Endothelial cell of umbilical vein (primary cell): ENCODE results near the gene CFAP126. TPM values are rescaled to one million over a fixed set of nuclear protein-coding genes. Genes with fewer than 3 reads are reported as not detected.

ENCODE experiments used
- BruUV-seq: library from RNA; stranded (reverse); fragments of 400-500 nt; replicated peaks from 2 replicates; lab custom pipeline; 2021; lab: Mats Ljungman, UMichigan
- CTCF ChIA-PET: fragments of 300-600, 350-600 bp; sonication (Branson Sonifier 250); formaldehyde crosslinking; loops from one replicate; lab custom pipeline; 2021; ENCODE audit warnings: antibody characterized with exemption, inconsistent platforms; lab: Charles Lee
- POLR2A ChIA-PET: fragments of 300-600, 350-600 bp; sonication (Branson Sonifier 250); formaldehyde crosslinking; loops from one replicate; lab custom pipeline; 2021; ENCODE audit warnings: antibody characterized with exemption, inconsistent platforms; lab: Charles Lee
- DNase-seq: peaks from one replicate; pipeline ENCODE4 v3.0.0-alpha.2; 2011; ENCODE audit warnings: low read depth, low spot score
- FAIRE-seq: peaks from 2 replicates; lab custom pipeline; 2011; peaks lifted over from hg19 to GRCh38; lab: Jason Lieb, UNC
- H2AFZ ChIP-seq: 2 replicates; pipeline ENCODE4 v1.6.0; 2012; ENCODE audit warnings: low read depth, low read length, control low read depth, inconsistent platforms
- H3K27ac ChIP-seq: 2 replicates; pipeline ENCODE4 v1.5.1; 2011; ENCODE audit warnings: low read depth, mild to moderate bottlenecking, control low read depth, low read length, moderate library complexity; ENCODE audit not compliant: insufficient read depth
- H3K27me3 ChIP-seq, 2 experiments: 2 replicates each; pipeline versions ENCODE4 v1.6.0 to v1.6.1; 2011; ENCODE audit warnings: low read length in 2 of 2, mixed read lengths in 1 of 2; ENCODE audit not compliant: control insufficient read depth in 2 of 2, insufficient read depth in 2 of 2
- H3K36me3 ChIP-seq, 2 experiments: 2 replicates in 1 of 2; 3 replicates in 1 of 2; pipeline ENCODE4 v1.5.1; 2011; ENCODE audit warnings: low read length in 2 of 2, mild to moderate bottlenecking in 1 of 2, moderate library complexity in 1 of 2; ENCODE audit not compliant: control insufficient read depth in 2 of 2, insufficient read depth in 2 of 2; ENCODE audit errors: extremely low read depth in 1 of 2
- H3K4me1 ChIP-seq: 3 replicates; pipeline ENCODE4 v1.5.1; 2011; ENCODE audit warnings: mild to moderate bottlenecking, low read length; ENCODE audit not compliant: control insufficient read depth, insufficient read depth; ENCODE audit errors: extremely low read depth
- H3K4me2 ChIP-seq: 2 replicates; pipeline ENCODE4 v1.6.1; 2011; ENCODE audit warnings: low read length, control low read depth, mixed read lengths; ENCODE audit not compliant: insufficient read depth
- H3K4me3 ChIP-seq, 3 experiments: fragments of 200-600 bp in 1 of 3; sonication (generic), shearing (Covaris generic) in 1 of 3; replicated peaks in 1 of 3; 2 replicates each; pipeline ENCODE4 v1.5.1; 2011 to 2016; ENCODE audit warnings: control low read depth in 3 of 3, low read length in 3 of 3, mild to moderate bottlenecking in 2 of 3, inconsistent platforms in 1 of 3, low read depth in 1 of 3, moderate library complexity in 1 of 3; ENCODE audit not compliant: insufficient read depth in 1 of 3
- H3K79me2 ChIP-seq: 2 replicates; pipeline ENCODE4 v1.6.0; 2012; ENCODE audit warnings: low read length, inconsistent platforms; ENCODE audit not compliant: control insufficient read depth, insufficient read depth
- H3K9ac ChIP-seq: replicated peaks from 2 replicates; pipeline ENCODE3; 2011; ENCODE audit warnings: low read length, control low read depth; ENCODE audit not compliant: insufficient read depth; ENCODE audit errors: extremely low read depth
- H3K9me1 ChIP-seq: replicated peaks from 3 replicates; pipeline ENCODE4 v1.6.0; 2011; ENCODE audit warnings: mild to moderate bottlenecking, low read length; ENCODE audit not compliant: control insufficient read depth, insufficient read depth; ENCODE audit errors: extremely low read depth
- H3K9me3 ChIP-seq: replicated peaks from 2 replicates; pipeline ENCODE4 v1.5.1; 2012; ENCODE audit warnings: low read length, inconsistent platforms; ENCODE audit not compliant: control insufficient read depth, insufficient read depth
- H4K20me1 ChIP-seq: replicated peaks from 2 replicates; pipeline ENCODE3; 2011; ENCODE audit warnings: mild to moderate bottlenecking, low read length; ENCODE audit not compliant: control insufficient read depth, insufficient read depth; ENCODE audit errors: extremely low read depth
- EZH2 ChIP-seq: IDR thresholded peaks from 2 replicates; pipeline ENCODE4 v1.6.1; 2012; ENCODE audit warnings: borderline replicate concordance, low read depth, mild to moderate bottlenecking, moderate library complexity, low read length, inconsistent platforms; ENCODE audit not compliant: severe bottlenecking
- FOS ChIP-seq: IDR thresholded peaks from 2 replicates; pipeline ENCODE4 v1.6.1; 2011; ENCODE audit warnings: mild to moderate bottlenecking, low read length, moderate library complexity, borderline replicate concordance; ENCODE audit not compliant: insufficient read depth
- GATA2 ChIP-seq: IDR thresholded peaks from 2 replicates; pipeline ENCODE4 v1.7.0; 2011; ENCODE audit warnings: low read depth, mild to moderate bottlenecking, moderate library complexity, mixed read lengths, low read length; ENCODE audit not compliant: insufficient read length, insufficient read depth
- JUN ChIP-seq: IDR thresholded peaks from 2 replicates; pipeline ENCODE4 v1.6.1; 2011; ENCODE audit warnings: borderline replicate concordance, low read depth; ENCODE audit not compliant: insufficient read length, insufficient read depth
- MYC ChIP-seq: IDR thresholded peaks from one replicate; pipeline ENCODE4 v1.6.1; 2011; ENCODE audit warnings: mild to moderate bottlenecking, low read depth, low read length
- POLR2A ChIP-seq: IDR thresholded peaks from 2 replicates; pipeline ENCODE4 v1.6.1; 2012; ENCODE audit warnings: low read depth, mild to moderate bottlenecking, control low read depth, low read length
- POLR2AphosphoS5 ChIP-seq: IDR thresholded peaks from 2 replicates; pipeline ENCODE4 v1.6.1; 2012; ENCODE audit warnings: low read depth, mild to moderate bottlenecking, control low read depth, low read length, moderate library complexity; ENCODE audit not compliant: insufficient read depth
- dilution Hi-C: fragments of 300-500 bp; cut with MboI; formaldehyde crosslinking; loops from one replicate; pipeline ENCODE4 v1.15.0; 2019; ENCODE audit warnings: low sequenced_read_pairs; ENCODE audit not compliant: extremely low pct_ligation_motif_present
- intact Hi-C: fragments of 100-400 bp; cut with micrococcal nuclease; formaldehyde crosslinking; loops from one replicate; pipeline ENCODE4 v1.10.0; 2022
- polyA plus RNA-seq, 4 experiments: library from polyadenylated mRNA; depleted of rRNA in 3 of 4; stranded (reverse) in 3 of 4; unstranded in 1 of 4; fragments of >200 nt; gene quantifications; 2 replicates each; pipeline versions ENCODE4 v1.2.1 to v1.2.3, GENCODE V29; 2011 to 2012; ENCODE audit warnings: missing spikeins in 1 of 4
- total RNA-seq: library from RNA; stranded (reverse); gene quantifications from 2 replicates; pipeline ENCODE4 v1.2.3, GENCODE V29; 2021
- TF ChIP-seq, protein P1 (sequence below): IDR thresholded peaks from 2 replicates; pipeline ENCODE4 v1.6.1; 2011; ENCODE audit not compliant: insufficient read depth, insufficient read length
- TF ChIP-seq, protein P2 (sequence below), 2 donors: IDR thresholded peaks; 1 replicate in 1 of 2; 2 replicates in 1 of 2; pipeline ENCODE4 v1.5.1; 2011; ENCODE audit warnings: low read length in 2 of 2, mild to moderate bottlenecking in 2 of 2, moderate library complexity in 2 of 2, control low read depth in 1 of 2, inconsistent platforms in 1 of 2, low read depth in 1 of 2; ENCODE audit not compliant: insufficient read depth in 1 of 2; ENCODE audit errors: extremely low read depth in 1 of 2

The CFAP126 gene
- total and polyA plus RNA-seq, 2 donors (not counting 3 experiments of a cell fraction or from before 2014, with no cell fraction given): not detected

DNA sequence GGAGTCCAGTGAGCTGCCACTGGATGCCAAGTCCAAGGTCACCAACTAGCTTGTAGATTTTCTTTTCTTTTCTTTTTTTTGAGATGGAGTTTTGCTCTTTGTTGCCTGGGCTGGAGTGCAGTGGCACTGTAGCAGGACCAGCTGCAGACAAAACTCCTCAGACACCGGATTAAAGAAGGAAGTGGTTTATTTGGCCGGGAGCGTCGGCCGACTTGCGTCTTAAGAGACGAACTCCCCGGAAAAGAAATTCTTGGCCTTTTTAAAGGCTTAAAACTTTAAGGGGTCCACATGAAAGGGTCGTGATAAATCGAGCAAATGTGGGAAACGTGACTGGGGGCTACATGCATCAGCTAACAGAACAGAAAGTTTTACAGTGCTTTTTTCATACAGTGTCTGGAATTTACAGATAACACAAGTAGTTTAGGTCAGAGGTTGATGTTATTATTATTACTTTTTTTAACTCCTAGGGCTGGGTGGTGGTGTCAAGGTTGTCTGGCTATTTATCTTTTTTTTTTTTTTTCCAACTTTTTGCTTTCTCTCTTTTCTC is 36.4 kb upstream of the CFAP126 start:
- H3K27me3 ChIP-seq: peaks cover 0 to 2% of the 10 kb centered on the region in 2 experiments
- POLR2A ChIA-PET: no interaction called here
- no peaks in the 10 kb centered on the region for H3K36me3 ChIP-seq
- intact Hi-C loops (no loop called here), dilution Hi-C loops (no loop called here)
- no peak for TF ChIP-seq GATA2
- no peak for TF ChIP-seq MYC
- TF ChIP-seq, protein P1, sequence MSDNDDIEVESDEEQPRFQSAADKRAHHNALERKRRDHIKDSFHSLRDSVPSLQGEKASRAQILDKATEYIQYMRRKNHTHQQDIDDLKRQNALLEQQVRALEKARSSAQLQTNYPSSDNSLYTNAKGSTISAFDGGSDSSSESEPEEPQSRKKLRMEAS: no peak
- TF ChIP-seq, protein P2, sequence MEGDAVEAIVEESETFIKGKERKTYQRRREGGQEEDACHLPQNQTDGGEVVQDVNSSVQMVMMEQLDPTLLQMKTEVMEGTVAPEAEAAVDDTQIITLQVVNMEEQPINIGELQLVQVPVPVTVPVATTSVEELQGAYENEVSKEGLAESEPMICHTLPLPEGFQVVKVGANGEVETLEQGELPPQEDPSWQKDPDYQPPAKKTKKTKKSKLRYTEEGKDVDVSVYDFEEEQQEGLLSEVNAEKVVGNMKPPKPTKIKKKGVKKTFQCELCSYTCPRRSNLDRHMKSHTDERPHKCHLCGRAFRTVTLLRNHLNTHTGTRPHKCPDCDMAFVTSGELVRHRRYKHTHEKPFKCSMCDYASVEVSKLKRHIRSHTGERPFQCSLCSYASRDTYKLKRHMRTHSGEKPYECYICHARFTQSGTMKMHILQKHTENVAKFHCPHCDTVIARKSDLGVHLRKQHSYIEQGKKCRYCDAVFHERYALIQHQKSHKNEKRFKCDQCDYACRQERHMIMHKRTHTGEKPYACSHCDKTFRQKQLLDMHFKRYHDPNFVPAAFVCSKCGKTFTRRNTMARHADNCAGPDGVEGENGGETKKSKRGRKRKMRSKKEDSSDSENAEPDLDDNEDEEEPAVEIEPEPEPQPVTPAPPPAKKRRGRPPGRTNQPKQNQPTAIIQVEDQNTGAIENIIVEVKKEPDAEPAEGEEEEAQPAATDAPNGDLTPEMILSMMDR (IDR thresholded peaks at IDR 0.05; ENCODE audit: extremely low read depth in 1 of 2, insufficient read depth in 1 of 2, low read depth in 1 of 2, low read length in 2 of 2): no peak
- TF ChIP-seq POLR2AphosphoS5: no peak
- TF ChIP-seq EZH2: no peak
- no peak for TF ChIP-seq FOS
- TF ChIP-seq JUN: no peak
- TF ChIP-seq POLR2A: no peak
- FAIRE-seq (no peak), DNase-seq (no peak)
- BruUV-seq: no TSS peak
- CTCF ChIA-PET: no interaction called here
- H3K4me3 ChIP-seq: no peak overlapping the region
- H3K9me3 ChIP-seq: no peaks in the 10 kb centered on the region
- no peak overlapping the region for H3K4me2 ChIP-seq
- H3K79me2 ChIP-seq: no peaks in the 10 kb centered on the region
- no peaks in the 10 kb centered on the region for H3K9me1 ChIP-seq
- H3K4me1 ChIP-seq: peaks cover 5% of the 10 kb centered on the region
- no peak overlapping the region for H2AFZ ChIP-seq
- no peak overlapping the region for H3K27ac ChIP-seq
- no peak overlapping the region for H3K9ac ChIP-seq
- H4K20me1 ChIP-seq: no peaks in the 10 kb centered on the region
